NCI-H1694 (cell line): ENCODE data around the gene NPPA.

Source experiments
- DNase-seq: peaks from one replicate; lab custom pipeline; 2025; lab: John Stamatoyannopoulos, UW

NPPA gene

GRCh38 chr1:11874258-11874562, 26.6 kb upstream of the NPPA start:
- no peak for DNase-seq

GRCh38 chr1:11873395-11874257, 26.0 kb upstream of the NPPA start:
- DNase-seq, result no peak

GRCh38 chr1:11872545-11872944, 25.0 kb upstream of the NPPA start:
- DNase-seq, result no peak

GRCh38 chr1:11869650-11870207, 22.1 kb upstream of the NPPA start:
- DNase-seq, result no peak

GRCh38 chr1:11869104-11869503, 21.5 kb upstream of the NPPA start:
- DNase-seq, result no peak

GRCh38 chr1:11868331-11868980, 20.9 kb upstream of the NPPA start:
- no peak for DNase-seq

GRCh38 chr1:11862890-11863289, 15.3 kb upstream of the NPPA start:
- DNase-seq, result no peak

- no peak for DNase-seq
These were observed 13.0 kb upstream of the NPPA start for GRCh38 chr1:11860587-11860986.

- DNase-seq, result no peak
These were observed 12.5 kb upstream of the NPPA start for GRCh38 chr1:11860083-11860482.

GRCh38 chr1:11858968-11859871, 11.6 kb upstream of the NPPA start:
- no peak for DNase-seq

GRCh38 chr1:11858613-11858967, 11.0 kb upstream of the NPPA start, which contains the start of gene NPPB:
TSS of gene NPPB (minus strand) at chr1:11858945. CDS start at chr1:11858833, 112 bp downstream.
- no peak for DNase-seq

GRCh38 chr1:11858158-11858557, 10.6 kb upstream of the NPPA start:
- no peak for DNase-seq

- no peak for DNase-seq
These were observed 9.7 kb upstream of the NPPA start for GRCh38 chr1:11857164-11857851.

- DNase-seq, result no peak
These were observed 9.1 kb upstream of the NPPA start for GRCh38 chr1:11856698-11857097.

- DNase-seq, result no peak
These were observed 7.8 kb upstream of the NPPA start for GRCh38 chr1:11855430-11855829.

- no peak for DNase-seq
These were observed 6.9 kb upstream of the NPPA start for GRCh38 chr1:11854519-11854918.

GRCh38 chr1:11851180-11851579, 3.6 kb upstream of the NPPA start:
- no peak for DNase-seq

GRCh38 chr1:11850156-11850555, 2.6 kb upstream of the NPPA start:
- DNase-seq, result no peak

GRCh38 chr1:11848373-11848700, 754 bp upstream of the NPPA start:
- no peak for DNase-seq

GRCh38 chr1:11845641-11846335, 1.8 kb downstream of the NPPA start:
- no peak for DNase-seq
